Measurements from ENCODE around the gene POU1F1.

Gene POU1F1

GRCh38 chr3:87317779-87318178 lies 41.4 kb upstream of the POU1F1 start:
- no peak for TF ChIP-seq REST (IDR thresholded peaks at IDR 0.05; ENCODE audit: low read depth)
- TF ChIP-seq USF1 (IDR thresholded peaks at IDR 0.05) = no peak
- TF ChIP-seq TAF1 (IDR thresholded peaks at IDR 0.05; ENCODE audit: low read depth) = no peak
- no peak for TF ChIP-seq EGR1 (IDR thresholded peaks at IDR 0.05)
- no peak for TF ChIP-seq ZBTB7A (IDR thresholded peaks at IDR 0.05; ENCODE audit: low read depth)
- TF ChIP-seq NFIC (IDR thresholded peaks at IDR 0.05) = no peak

- no peak for TF ChIP-seq ZBTB7A (IDR thresholded peaks at IDR 0.05; ENCODE audit: low read depth)
- TF ChIP-seq YY1 (IDR thresholded peaks at IDR 0.05; ENCODE audit: low read depth) = no peak
- TF ChIP-seq RAD21 (IDR thresholded peaks at IDR 0.05; ENCODE audit: low read depth) = no peak
- TF ChIP-seq CREB1 (IDR thresholded peaks at IDR 0.05; ENCODE audit: low read depth) = no peak
- TF ChIP-seq TAF1 (IDR thresholded peaks at IDR 0.05; ENCODE audit: low read depth) = no peak
- no peak for TF ChIP-seq EP300 (IDR thresholded peaks at IDR 0.05; ENCODE audit: borderline replicate concordance)
- no peak for TF ChIP-seq EGR1 (IDR thresholded peaks at IDR 0.05)
- no peak for TF ChIP-seq MAX (IDR thresholded peaks at IDR 0.05)
Measured at GRCh38 chr3:87313641-87314040, 37.3 kb upstream of the POU1F1 start.

GRCh38 chr3:87311309-87311708 lies 34.9 kb upstream of the POU1F1 start:
- TF ChIP-seq TAF1 (IDR thresholded peaks at IDR 0.05; ENCODE audit: low read depth) = no peak
- no peak for TF ChIP-seq CREB1 (IDR thresholded peaks at IDR 0.05; ENCODE audit: low read depth)
- no peak for TF ChIP-seq RAD21 (IDR thresholded peaks at IDR 0.05; ENCODE audit: low read depth)
- TF ChIP-seq MAX (IDR thresholded peaks at IDR 0.05) = no peak
- no peak for TF ChIP-seq YY1 (IDR thresholded peaks at IDR 0.05; ENCODE audit: low read depth)
- TF ChIP-seq USF1 (IDR thresholded peaks at IDR 0.05) = no peak
- no peak for TF ChIP-seq REST (IDR thresholded peaks at IDR 0.05; ENCODE audit: low read depth)
- no peak for TF ChIP-seq EP300 (IDR thresholded peaks at IDR 0.05; ENCODE audit: borderline replicate concordance)
- no peak for TF ChIP-seq NFIC (IDR thresholded peaks at IDR 0.05)
- no peak for TF ChIP-seq ZBTB7A (IDR thresholded peaks at IDR 0.05; ENCODE audit: low read depth)
- TF ChIP-seq EGR1 (IDR thresholded peaks at IDR 0.05) = no peak
- TF ChIP-seq FOXM1 (IDR thresholded peaks at IDR 0.05; ENCODE audit: borderline replicate concordance, low read depth) = no peak
- TF ChIP-seq TCF12 (IDR thresholded peaks at IDR 0.05; ENCODE audit: low read depth) = no peak
- TF ChIP-seq CEBPB (IDR thresholded peaks at IDR 0.05) = no peak
- no peak for TF ChIP-seq TEAD4 (IDR thresholded peaks at IDR 0.05)

GRCh38 chr3:87309601-87310000 lies 33.2 kb upstream of the POU1F1 start:
- TF ChIP-seq NFIC (IDR thresholded peaks at IDR 0.05) = no peak
- no peak for TF ChIP-seq TAF1 (IDR thresholded peaks at IDR 0.05; ENCODE audit: low read depth)
- TF ChIP-seq MAX (IDR thresholded peaks at IDR 0.05) = no peak

GRCh38 chr3:87307805-87308204 lies 31.4 kb upstream of the POU1F1 start:
- TF ChIP-seq YY1 (IDR thresholded peaks at IDR 0.05; ENCODE audit: low read depth) = no peak
- peak; percentile 24 for TF ChIP-seq RAD21 (IDR thresholded peaks at IDR 0.05; ENCODE audit: low read depth)

GRCh38 chr3:87305517-87305916 lies 29.1 kb upstream of the POU1F1 start:
- no peak for TF ChIP-seq YY1 (IDR thresholded peaks at IDR 0.05; ENCODE audit: low read depth)
- no peak for TF ChIP-seq TEAD4 (IDR thresholded peaks at IDR 0.05)
- TF ChIP-seq CEBPB (IDR thresholded peaks at IDR 0.05) = no peak
- no peak for TF ChIP-seq TAF1 (IDR thresholded peaks at IDR 0.05; ENCODE audit: low read depth)
- no peak for TF ChIP-seq FOXM1 (IDR thresholded peaks at IDR 0.05; ENCODE audit: borderline replicate concordance, low read depth)
- no peak for TF ChIP-seq ZBTB7A (IDR thresholded peaks at IDR 0.05; ENCODE audit: low read depth)
- no peak for TF ChIP-seq EGR1 (IDR thresholded peaks at IDR 0.05)
- no peak for TF ChIP-seq USF1 (IDR thresholded peaks at IDR 0.05)
- TF ChIP-seq REST (IDR thresholded peaks at IDR 0.05; ENCODE audit: low read depth) = no peak
- TF ChIP-seq MAX (IDR thresholded peaks at IDR 0.05) = no peak
- TF ChIP-seq RAD21 (IDR thresholded peaks at IDR 0.05; ENCODE audit: low read depth) = no peak
- TF ChIP-seq CREB1 (IDR thresholded peaks at IDR 0.05; ENCODE audit: low read depth) = no peak
- no peak for TF ChIP-seq NFIC (IDR thresholded peaks at IDR 0.05)
- TF ChIP-seq TCF12 (IDR thresholded peaks at IDR 0.05; ENCODE audit: low read depth) = no peak
- TF ChIP-seq EP300 (IDR thresholded peaks at IDR 0.05; ENCODE audit: borderline replicate concordance) = no peak

Data from Ishikawa (cell line).